IMR-90 (cell line): ENCODE results near the gene COL13A1. TPM values are rescaled to one million over a fixed set of nuclear protein-coding genes. Genes with fewer than 3 reads are reported as not detected.

Experiments
- ATAC-seq: fragments of 200-7000 bp; cut with Tn5 transposase; 2 replicates; pipeline ENCODE4 v1.9.1; 2020; ENCODE audit warnings: low read depth, mild to moderate bottlenecking, moderate library complexity
- BruUV-seq: library from RNA; stranded (reverse); fragments of 400-500 nt; replicated peaks from 2 replicates; lab custom pipeline; 2021; lab: Mats Ljungman, UMichigan
- CTCF ChIA-PET: fragments of 300-600 bp; formaldehyde crosslinking; extraction: SDS; loops from one replicate; lab custom pipeline; 2021; ENCODE audit warnings: antibody characterized with exemption; lab: Yijun Ruan, JAX
- POLR2A ChIA-PET: fragments of 300-600 bp; sonication (Branson Sonifier 250); formaldehyde crosslinking; loops from one replicate; lab custom pipeline; 2022; ENCODE audit warnings: antibody characterized with exemption; ENCODE audit not compliant: unreplicated experiment; lab: Charles Lee
- DNase-seq: peaks from one replicate; pipeline ENCODE4 v3.0.0; 2013
- H2AFZ ChIP-seq: replicated peaks from 2 replicates; pipeline ENCODE3; 2013; ENCODE audit warnings: low read length, mild to moderate bottlenecking; ENCODE audit not compliant: poor library complexity
- H2AK5ac ChIP-seq: 2 replicates; pipeline ENCODE4 v1.6.1; 2013; ENCODE audit warnings: low read depth, low read length, inconsistent platforms
- H2AK9ac ChIP-seq: replicated peaks from 2 replicates; pipeline ENCODE3; 2013; ENCODE audit warnings: mild to moderate bottlenecking, low read depth, low read length, moderate library complexity; ENCODE audit not compliant: poor library complexity
- H2BK120ac ChIP-seq: 2 replicates; pipeline ENCODE4 v1.6.1; 2013; ENCODE audit warnings: low read depth, low read length, inconsistent platforms
- H2BK15ac ChIP-seq: 3 replicates; pipeline ENCODE4 v1.6.1; 2013; ENCODE audit warnings: low read depth, low read length, inconsistent platforms
- H2BK20ac ChIP-seq: 2 replicates; pipeline ENCODE4 v1.6.1; 2013; ENCODE audit warnings: low read depth, mild to moderate bottlenecking, inconsistent platforms, low read length, moderate library complexity
- H2BK5ac ChIP-seq: 2 replicates; pipeline ENCODE4 v1.6.1; 2013; ENCODE audit warnings: mild to moderate bottlenecking, low read depth, low read length, inconsistent platforms; ENCODE audit not compliant: poor library complexity, severe bottlenecking
- H3K14ac ChIP-seq: replicated peaks from 2 replicates; pipeline ENCODE4 v1.6.1; 2013; ENCODE audit warnings: low read depth, low read length, inconsistent platforms
- H3K18ac ChIP-seq: 2 replicates; pipeline ENCODE4 v1.6.1; 2013; ENCODE audit warnings: low read depth, low read length, control low read depth
- H3K23ac ChIP-seq: 2 replicates; pipeline ENCODE4 v1.6.1; 2013; ENCODE audit warnings: low read depth, low read length, inconsistent platforms
- H3K27ac ChIP-seq: 2 replicates; pipeline ENCODE4 v1.5.1; 2013; ENCODE audit warnings: mild to moderate bottlenecking, control low read depth, low read length; ENCODE audit not compliant: insufficient read depth
- H3K27me3 ChIP-seq: 2 replicates; pipeline ENCODE4 v1.6.1; 2013; ENCODE audit warnings: low read length; ENCODE audit not compliant: control insufficient read depth, insufficient read depth
- H3K36me3 ChIP-seq: 2 replicates; pipeline ENCODE4 v1.6.1; 2013; ENCODE audit warnings: low read length, mixed read lengths; ENCODE audit not compliant: control insufficient read depth, insufficient read depth
- H3K4ac ChIP-seq: 2 replicates; pipeline ENCODE4 v1.6.1; 2013; ENCODE audit warnings: low read depth, low read length, inconsistent platforms
- H3K4me1 ChIP-seq: 2 replicates; pipeline ENCODE4 v1.6.1; 2013; ENCODE audit warnings: low read length, mixed read lengths; ENCODE audit not compliant: control insufficient read depth, insufficient read depth
- H3K4me2 ChIP-seq: 2 replicates; pipeline ENCODE4 v1.6.1; 2013; ENCODE audit warnings: low read depth, mild to moderate bottlenecking, control low read depth, low read length, moderate library complexity
- H3K4me3 ChIP-seq: 2 replicates; pipeline ENCODE4 v1.5.1; 2013; ENCODE audit warnings: low read depth, mild to moderate bottlenecking, control low read depth, low read length, moderate library complexity; ENCODE audit not compliant: insufficient read depth
- H3K56ac ChIP-seq: 2 replicates; pipeline ENCODE4 v1.6.1; 2013; ENCODE audit warnings: low read length, inconsistent platforms; ENCODE audit not compliant: insufficient read depth; ENCODE audit errors: extremely low read depth
- H3K79me1 ChIP-seq, 2 experiments: 2 replicates each; pipeline ENCODE4 v1.6.1; 2013; ENCODE audit warnings: low read length in 2 of 2, inconsistent platforms in 1 of 2, low read depth in 1 of 2
- H3K9ac ChIP-seq: 2 replicates; pipeline ENCODE4 v1.6.1; 2013; ENCODE audit warnings: low read depth, low read length, control low read depth
- H3K9me1 ChIP-seq: 2 replicates; pipeline ENCODE4 v1.6.1; 2013; ENCODE audit warnings: low read length, inconsistent platforms; ENCODE audit not compliant: insufficient read depth
- H3K9me3 ChIP-seq: 2 replicates; pipeline ENCODE4 v1.6.1; 2013; ENCODE audit warnings: low read length; ENCODE audit not compliant: control insufficient read depth, insufficient read depth
- H4K20me1 ChIP-seq: 2 replicates; pipeline ENCODE4 v1.6.1; 2013; ENCODE audit warnings: low read length, inconsistent platforms; ENCODE audit not compliant: insufficient read depth
- H4K5ac ChIP-seq: 2 replicates; pipeline ENCODE4 v1.6.1; 2013; ENCODE audit warnings: mild to moderate bottlenecking, low read depth, low read length, control low read depth
- H4K8ac ChIP-seq, 2 experiments: 2 replicates each; pipeline ENCODE4 v1.6.1; 2013; ENCODE audit warnings: low read depth in 2 of 2, low read length in 2 of 2, control low read depth in 1 of 2, inconsistent platforms in 1 of 2
- H4K91ac ChIP-seq: 2 replicates; pipeline ENCODE4 v1.6.1; 2013; ENCODE audit warnings: low read depth, low read length, inconsistent platforms; ENCODE audit not compliant: insufficient read depth
- POLR2A ChIP-seq: IDR thresholded peaks from 2 replicates; pipeline ENCODE4 v1.6.1; 2012; ENCODE audit warnings: mild to moderate bottlenecking, low read depth, low read length
- RFX5 ChIP-seq: IDR thresholded peaks from 2 replicates; pipeline ENCODE4 v1.8.0; 2012; ENCODE audit warnings: low read depth, mild to moderate bottlenecking, low read length, moderate library complexity
- WGBS, 2 experiments: methylation state at CpG; one replicate each; pipeline versions ENCODE4 v1.1.5 to v1.1.7; 2013; ENCODE audit warnings: missing lambda C conversion rate in 2 of 2; ENCODE audit not compliant: insufficient read length in 1 of 2; ENCODE audit errors: extremely low coverage in 2 of 2; 5-methylcytosine and 5-hydroxymethylcytosine counted together
- dilution Hi-C: fragments of 300-500 bp; cut with HindIII; formaldehyde crosslinking; loops from one replicate; pipeline ENCODE4 v1.14.3; 2018; ENCODE audit warnings: low sequenced_read_pairs; ENCODE audit not compliant: unreplicated experiment
- in situ Hi-C: fragments of 300-500 bp; cut with MboI; formaldehyde crosslinking; loops from 3 replicates; pipeline ENCODE4 v1.14.3; 2019; ENCODE audit warnings: low sequenced_read_pairs, inconsistent platforms, mixed read lengths
- intact Hi-C: fragments of 100-400 bp; cut with micrococcal nuclease; formaldehyde crosslinking; loops from 2 replicates; pipeline ENCODE4 v1.10.0; 2022
- polyA plus RNA-seq, 3 experiments: library from polyadenylated mRNA; depleted of rRNA; stranded (reverse); fragments of >200 nt; gene quantifications; 2 replicates each; pipeline ENCODE4 v1.2.3, GENCODE V29; 2012; ENCODE audit warnings: low replicate concordance in 1 of 3
- total RNA-seq: library from RNA; depleted of rRNA; stranded (reverse); fragments of >200 nt; gene quantifications from 2 replicates; pipeline ENCODE4 v1.2.3, GENCODE V29; 2012
- TF ChIP-seq, protein P1 (sequence below): conservative IDR thresholded peaks from 2 replicates; pipeline ENCODE4 v1.5.1; 2012; ENCODE audit warnings: mild to moderate bottlenecking, low read depth, low read length, improper control_type of control experiment

The COL13A1 gene
- total and polyA plus RNA-seq, 2 of the 4 experiments (the other 2 are of a cell fraction), result 12.2 to 31.3 TPM

GRCh38 chr10:69991151-69991550 is 189.4 kb downstream of the COL13A1 start:
- ATAC-seq (no peak), DNase-seq (no peak)
- no TSS peak for BruUV-seq
- Histone ChIP-seq H3K23ac (no peak overlapping the region), H4K8ac (no peak overlapping the region), H2AFZ (no peak overlapping the region), H3K79me1 (no peaks in the 10 kb centered on the region), H3K9ac (no peak overlapping the region), H4K20me1 (no peaks in the 10 kb centered on the region), H3K14ac (no peak overlapping the region), H2BK20ac (no peak overlapping the region), H3K9me3 (no peaks in the 10 kb centered on the region), H2BK15ac (no peak overlapping the region), H3K4me1 (no peaks in the 10 kb centered on the region), H2BK120ac (no peak overlapping the region), H2AK5ac (no peak overlapping the region), H3K27ac (no peak overlapping the region), H2BK5ac (no peak overlapping the region), H4K91ac (no peak overlapping the region), H3K9me1 (no peaks in the 10 kb centered on the region), H4K5ac (no peak overlapping the region), H3K18ac (no peak overlapping the region), H3K4ac (no peak overlapping the region), H3K4me2 (no peak overlapping the region), H3K36me3 (no peaks in the 10 kb centered on the region), H3K27me3 (peaks cover 7% of the 10 kb centered on the region), H2AK9ac (no peak overlapping the region), H3K56ac (no peak overlapping the region), H3K4me3 (no peak overlapping the region)
- ChIA-PET CTCF (no interaction called here), POLR2A (no interaction called here)
- in situ Hi-C loops, result no loop called here
- intact Hi-C loops, result no loop called here
- no CpG with 5 or more reads among the region's 2 CpGs for WGBS, 2 experiments
- no peak for TF ChIP-seq POLR2A
- no peak for TF ChIP-seq RFX5
- TF ChIP-seq, protein P1, sequence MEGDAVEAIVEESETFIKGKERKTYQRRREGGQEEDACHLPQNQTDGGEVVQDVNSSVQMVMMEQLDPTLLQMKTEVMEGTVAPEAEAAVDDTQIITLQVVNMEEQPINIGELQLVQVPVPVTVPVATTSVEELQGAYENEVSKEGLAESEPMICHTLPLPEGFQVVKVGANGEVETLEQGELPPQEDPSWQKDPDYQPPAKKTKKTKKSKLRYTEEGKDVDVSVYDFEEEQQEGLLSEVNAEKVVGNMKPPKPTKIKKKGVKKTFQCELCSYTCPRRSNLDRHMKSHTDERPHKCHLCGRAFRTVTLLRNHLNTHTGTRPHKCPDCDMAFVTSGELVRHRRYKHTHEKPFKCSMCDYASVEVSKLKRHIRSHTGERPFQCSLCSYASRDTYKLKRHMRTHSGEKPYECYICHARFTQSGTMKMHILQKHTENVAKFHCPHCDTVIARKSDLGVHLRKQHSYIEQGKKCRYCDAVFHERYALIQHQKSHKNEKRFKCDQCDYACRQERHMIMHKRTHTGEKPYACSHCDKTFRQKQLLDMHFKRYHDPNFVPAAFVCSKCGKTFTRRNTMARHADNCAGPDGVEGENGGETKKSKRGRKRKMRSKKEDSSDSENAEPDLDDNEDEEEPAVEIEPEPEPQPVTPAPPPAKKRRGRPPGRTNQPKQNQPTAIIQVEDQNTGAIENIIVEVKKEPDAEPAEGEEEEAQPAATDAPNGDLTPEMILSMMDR, result no peak
- dilution Hi-C loops, result no loop called here
